ENCODE measurements around the gene NHERF2.

Gene NHERF2

GRCh38 chr16:2053211-2053610 is 26.5 kb downstream of the NHERF2 start:
- Histone ChIP-seq H3K27me3 (replicated peaks; ENCODE audit: control insufficient read depth, insufficient read depth, low read length, poor library complexity, severe bottlenecking) (no peaks in the 10 kb centered on the region), H3K36me3 (ENCODE audit: control insufficient read depth, insufficient read depth, low read length) (peaks cover 44% of the 10 kb centered on the region), H3K4me1 (ENCODE audit: control insufficient read depth, insufficient read depth, low read length, poor library complexity, severe bottlenecking) (peaks cover 7% of the 10 kb centered on the region), H3K9me3 (ENCODE audit: control insufficient read depth, low read length) (no peaks in the 10 kb centered on the region), H3K27ac (ENCODE audit: insufficient read depth, low read length, poor library complexity, severe bottlenecking) (no peak overlapping the region), H3K4me3 (ENCODE audit: insufficient read depth, low read depth, low read length, poor library complexity, severe bottlenecking) (no peak overlapping the region)
- no peak for DNase-seq

GRCh38 chr16:2053897-2054296 is 27.2 kb downstream of the NHERF2 start:
- H3K9me3 ChIP-seq (ENCODE audit: control insufficient read depth, low read length), result no peaks in the 10 kb centered on the region
- peaks cover 49% of the 10 kb centered on the region for H3K36me3 ChIP-seq (ENCODE audit: control insufficient read depth, insufficient read depth, low read length)
- H3K4me1 ChIP-seq (ENCODE audit: control insufficient read depth, insufficient read depth, low read length, poor library complexity, severe bottlenecking), result peaks cover under 1% of the 10 kb centered on the region
- no peaks in the 10 kb centered on the region for H3K27me3 ChIP-seq (replicated peaks; ENCODE audit: control insufficient read depth, insufficient read depth, low read length, poor library complexity, severe bottlenecking)
- H3K4me3 ChIP-seq (ENCODE audit: insufficient read depth, low read depth, low read length, poor library complexity, severe bottlenecking), result no peak overlapping the region
- no peak for DNase-seq
- no peak overlapping the region for H3K27ac ChIP-seq (ENCODE audit: insufficient read depth, low read length, poor library complexity, severe bottlenecking)

- Histone ChIP-seq H3K36me3 (ENCODE audit: control insufficient read depth, insufficient read depth, low read length) (peaks cover 49% of the 10 kb centered on the region), H3K27ac (ENCODE audit: insufficient read depth, low read length, poor library complexity, severe bottlenecking) (no peak overlapping the region), H3K27me3 (replicated peaks; ENCODE audit: control insufficient read depth, insufficient read depth, low read length, poor library complexity, severe bottlenecking) (no peaks in the 10 kb centered on the region), H3K9me3 (ENCODE audit: control insufficient read depth, low read length) (no peaks in the 10 kb centered on the region), H3K4me1 (ENCODE audit: control insufficient read depth, insufficient read depth, low read length, poor library complexity, severe bottlenecking) (no peaks in the 10 kb centered on the region), H3K4me3 (ENCODE audit: insufficient read depth, low read depth, low read length, poor library complexity, severe bottlenecking) (no peak overlapping the region)
- no peak for DNase-seq
Observed at GRCh38 chr16:2054543-2055245, 28.0 kb downstream of the NHERF2 start.

- Histone ChIP-seq H3K27me3 (replicated peaks; ENCODE audit: control insufficient read depth, insufficient read depth, low read length, poor library complexity, severe bottlenecking) (no peaks in the 10 kb centered on the region), H3K4me3 (ENCODE audit: insufficient read depth, low read depth, low read length, poor library complexity, severe bottlenecking) (no peak overlapping the region), H3K27ac (ENCODE audit: insufficient read depth, low read length, poor library complexity, severe bottlenecking) (no peak overlapping the region), H3K9me3 (ENCODE audit: control insufficient read depth, low read length) (no peaks in the 10 kb centered on the region), H3K36me3 (ENCODE audit: control insufficient read depth, insufficient read depth, low read length) (peaks cover 49% of the 10 kb centered on the region), H3K4me1 (ENCODE audit: control insufficient read depth, insufficient read depth, low read length, poor library complexity, severe bottlenecking) (no peaks in the 10 kb centered on the region)
- DNase-seq, result no peak
Observed at GRCh38 chr16:2056077-2056476, 29.4 kb downstream of the NHERF2 start.

- H3K4me3 ChIP-seq (ENCODE audit: insufficient read depth, low read depth, low read length, poor library complexity, severe bottlenecking), result no peak overlapping the region
- no peaks in the 10 kb centered on the region for H3K9me3 ChIP-seq (ENCODE audit: control insufficient read depth, low read length)
- no peak for DNase-seq
- H3K27ac ChIP-seq (ENCODE audit: insufficient read depth, low read length, poor library complexity, severe bottlenecking), result no peak overlapping the region
- H3K4me1 ChIP-seq (ENCODE audit: control insufficient read depth, insufficient read depth, low read length, poor library complexity, severe bottlenecking), result no peaks in the 10 kb centered on the region
- peaks cover 53% of the 10 kb centered on the region for H3K36me3 ChIP-seq (ENCODE audit: control insufficient read depth, insufficient read depth, low read length)
- no peaks in the 10 kb centered on the region for H3K27me3 ChIP-seq (replicated peaks; ENCODE audit: control insufficient read depth, insufficient read depth, low read length, poor library complexity, severe bottlenecking)
Observed at GRCh38 chr16:2056681-2057407, 30.1 kb downstream of the NHERF2 start.

GRCh38 chr16:2057438-2057837 is 30.7 kb downstream of the NHERF2 start:
- no peak overlapping the region for H3K4me3 ChIP-seq (ENCODE audit: insufficient read depth, low read depth, low read length, poor library complexity, severe bottlenecking)
- no peaks in the 10 kb centered on the region for H3K9me3 ChIP-seq (ENCODE audit: control insufficient read depth, low read length)
- H3K36me3 ChIP-seq (ENCODE audit: control insufficient read depth, insufficient read depth, low read length), result peaks cover 58% of the 10 kb centered on the region
- no peaks in the 10 kb centered on the region for H3K27me3 ChIP-seq (replicated peaks; ENCODE audit: control insufficient read depth, insufficient read depth, low read length, poor library complexity, severe bottlenecking)
- no peaks in the 10 kb centered on the region for H3K4me1 ChIP-seq (ENCODE audit: control insufficient read depth, insufficient read depth, low read length, poor library complexity, severe bottlenecking)
- no peak for DNase-seq
- no peak overlapping the region for H3K27ac ChIP-seq (ENCODE audit: insufficient read depth, low read length, poor library complexity, severe bottlenecking)

- Histone ChIP-seq H3K27ac (ENCODE audit: insufficient read depth, low read length, poor library complexity, severe bottlenecking) (no peak overlapping the region), H3K27me3 (replicated peaks; ENCODE audit: control insufficient read depth, insufficient read depth, low read length, poor library complexity, severe bottlenecking) (no peaks in the 10 kb centered on the region), H3K4me3 (ENCODE audit: insufficient read depth, low read depth, low read length, poor library complexity, severe bottlenecking) (no peak overlapping the region), H3K9me3 (ENCODE audit: control insufficient read depth, low read length) (no peaks in the 10 kb centered on the region), H3K36me3 (ENCODE audit: control insufficient read depth, insufficient read depth, low read length) (peaks cover 61% of the 10 kb centered on the region), H3K4me1 (ENCODE audit: control insufficient read depth, insufficient read depth, low read length, poor library complexity, severe bottlenecking) (no peaks in the 10 kb centered on the region)
- DNase-seq, result no peak
Observed at GRCh38 chr16:2058420-2058819, 31.7 kb downstream of the NHERF2 start.

GRCh38 chr16:2058872-2059271 is 32.2 kb downstream of the NHERF2 start:
- no peak overlapping the region for H3K27ac ChIP-seq (ENCODE audit: insufficient read depth, low read length, poor library complexity, severe bottlenecking)
- no peaks in the 10 kb centered on the region for H3K4me1 ChIP-seq (ENCODE audit: control insufficient read depth, insufficient read depth, low read length, poor library complexity, severe bottlenecking)
- H3K27me3 ChIP-seq (replicated peaks; ENCODE audit: control insufficient read depth, insufficient read depth, low read length, poor library complexity, severe bottlenecking), result no peaks in the 10 kb centered on the region
- no peaks in the 10 kb centered on the region for H3K9me3 ChIP-seq (ENCODE audit: control insufficient read depth, low read length)
- DNase-seq, result no peak
- no peak overlapping the region for H3K4me3 ChIP-seq (ENCODE audit: insufficient read depth, low read depth, low read length, poor library complexity, severe bottlenecking)
- H3K36me3 ChIP-seq (ENCODE audit: control insufficient read depth, insufficient read depth, low read length), result peaks cover 63% of the 10 kb centered on the region

- H3K27ac ChIP-seq (ENCODE audit: insufficient read depth, low read length, poor library complexity, severe bottlenecking), result no peak overlapping the region
- peaks cover 52% of the 10 kb centered on the region for H3K36me3 ChIP-seq (ENCODE audit: control insufficient read depth, insufficient read depth, low read length)
- H3K27me3 ChIP-seq (replicated peaks; ENCODE audit: control insufficient read depth, insufficient read depth, low read length, poor library complexity, severe bottlenecking), result no peaks in the 10 kb centered on the region
Observed at GRCh38 chr16:2060346-2060745, 33.6 kb downstream of the NHERF2 start.

GRCh38 chr16:2061023-2061422 is 34.3 kb downstream of the NHERF2 start:
- H3K27ac ChIP-seq (ENCODE audit: insufficient read depth, low read length, poor library complexity, severe bottlenecking), result no peak overlapping the region
- peaks cover 53% of the 10 kb centered on the region for H3K36me3 ChIP-seq (ENCODE audit: control insufficient read depth, insufficient read depth, low read length)
- DNase-seq, result no peak
- H3K27me3 ChIP-seq (replicated peaks; ENCODE audit: control insufficient read depth, insufficient read depth, low read length, poor library complexity, severe bottlenecking), result no peaks in the 10 kb centered on the region
- H3K9me3 ChIP-seq (ENCODE audit: control insufficient read depth, low read length), result no peaks in the 10 kb centered on the region
- H3K4me1 ChIP-seq (ENCODE audit: control insufficient read depth, insufficient read depth, low read length, poor library complexity, severe bottlenecking), result no peaks in the 10 kb centered on the region
- H3K4me3 ChIP-seq (ENCODE audit: insufficient read depth, low read depth, low read length, poor library complexity, severe bottlenecking), result no peak overlapping the region

More at GRCh38 chr16:2060346-2060745, 33.6 kb downstream of the NHERF2 start:
- DNase-seq, result no peak
- Histone ChIP-seq H3K4me1 (ENCODE audit: control insufficient read depth, insufficient read depth, low read length, poor library complexity, severe bottlenecking) (no peaks in the 10 kb centered on the region), H3K4me3 (ENCODE audit: insufficient read depth, low read depth, low read length, poor library complexity, severe bottlenecking) (no peak overlapping the region), H3K9me3 (ENCODE audit: control insufficient read depth, low read length) (no peaks in the 10 kb centered on the region)
